Tibial nerve (tissue), 3 donors: ENCODE measurements around the gene CSF1.

Experiments
- EP300 ChIP-seq, 2 donors: sonication (generic); formaldehyde crosslinking; IDR thresholded peaks; one replicate each; pipeline ENCODE4 v1.6.1; 2017; ENCODE audit warnings: antibody characterized with exemption in 2 of 2, mild to moderate bottlenecking in 1 of 2
- POLR2A ChIP-seq, 2 donors: fragments of 450-650 bp; IDR thresholded peaks; one replicate each; pipeline ENCODE4 v1.6.1; 2017; ENCODE audit warnings: antibody characterized with exemption in 2 of 2, mild to moderate bottlenecking in 2 of 2, moderate library complexity in 2 of 2

GRCh38 chr1:109866071-109866470 lies 44.6 kb upstream of the CSF1 start:
- TF ChIP-seq POLR2A (IDR thresholded peaks at IDR 0.05): no peak
- TF ChIP-seq EP300 (IDR thresholded peaks at IDR 0.05): no peak
